Testis (tissue), 3 donors: ENCODE measurements around the gene ZNF80. TPM values are rescaled to one million over a fixed set of nuclear protein-coding genes. Genes with fewer than 3 reads are reported as not detected.

Experiments used
- DNase-seq: peaks from one replicate; pipeline ENCODE4 v3.0.0-alpha.2; 2019
- H3K27ac ChIP-seq, 2 donors: fragments of 200-600 bp; sonication (generic); one replicate each; pipeline ENCODE4 v1.5.1; 2019
- H3K27me3 ChIP-seq: fragments of 200-600 bp; sonication (generic); one replicate; pipeline ENCODE4 v1.5.1; 2019
- H3K36me3 ChIP-seq: fragments of 200-600 bp; sonication (generic); one replicate; pipeline ENCODE4 v1.5.1; 2017; ENCODE audit warnings: low read depth; ENCODE audit errors: missing control alignments
- H3K4me1 ChIP-seq: fragments of 200-600 bp; sonication (generic); one replicate; pipeline ENCODE4 v1.5.1; 2019
- H3K4me3 ChIP-seq, 2 donors: fragments of 200-600 bp; sonication (generic); one replicate each; pipeline ENCODE4 v1.5.1; 2017 to 2019
- H3K9me3 ChIP-seq: fragments of 200-600 bp; sonication (generic); one replicate; pipeline ENCODE4 v1.5.1; 2017
- CTCF ChIP-seq, 3 experiments: fragments of 450-650 bp in 2 of 3; fragments of 200-600 bp in 1 of 3; sonication (generic) in 1 of 3; IDR thresholded peaks; one replicate each; pipeline ENCODE4 v1.5.1; 2016 to 2019; ENCODE audit warnings: antibody characterized with exemption in 3 of 3, mild to moderate bottlenecking in 2 of 3, moderate library complexity in 1 of 3
- POLR2A ChIP-seq: fragments of 450-650 bp; IDR thresholded peaks from one replicate; pipeline ENCODE4 v1.6.1; 2017; ENCODE audit warnings: antibody characterized with exemption, mild to moderate bottlenecking, moderate library complexity
- WGBS, 2 donors: methylation state at CpG; one replicate each; pipeline ENCODE4 v1.1.5; 2018; 5-methylcytosine and 5-hydroxymethylcytosine counted together
- intact Hi-C: fragments of 100-400 bp; cut with DNase I; formaldehyde crosslinking; loops from one replicate; pipeline ENCODE4 v1.15.1; 2023; ENCODE audit warnings: low total_unique reads
- polyA plus RNA-seq: library from polyadenylated mRNA; stranded (reverse); fragments of 350-450 nt; fragmentation: Illumina TruSeq; extraction: RNeasy Lipid Tissue Mini Kit (QIAGEN cat#74804); gene quantifications from one replicate; pipeline ENCODE4 v1.2.3, GENCODE V29; 2014; ENCODE audit warnings: low read depth, low replicate concordance; ENCODE audit not compliant: insufficient read depth
- total RNA-seq, 2 donors: library from RNA; depleted of rRNA; stranded (reverse); fragments of >200 nt; gene quantifications; one replicate each; pipeline ENCODE4 v1.2.3, GENCODE V29; 2016

Gene ZNF80
- total and polyA plus RNA-seq, 3 donors from 2014 or later: 0.47 to 0.74 TPM; not detected in 1

GRCh38 chr3:114272271-114272670 lies 34.9 kb upstream of the ZNF80 start:
- no peaks in the 10 kb centered on the region for H3K9me3 ChIP-seq
- no peak overlapping the region for H3K27ac ChIP-seq
- TF ChIP-seq POLR2A (no peak), CTCF (IDR thresholded peaks at IDR 0.05) (no peak)
- H3K36me3 ChIP-seq: no peaks in the 10 kb centered on the region
- 70 to 75% methylated on average over 1 of the region's 1 CpG for WGBS, 2 donors
- H3K4me1 ChIP-seq: no peaks in the 10 kb centered on the region
- DNase-seq: no peak
- H3K27me3 ChIP-seq: no peaks in the 10 kb centered on the region
- intact Hi-C loops: no loop called here
- no peak overlapping the region for H3K4me3 ChIP-seq

GRCh38 chr3:114270019-114270418 lies 32.6 kb upstream of the ZNF80 start:
- no peak for TF ChIP-seq POLR2A
- TF ChIP-seq CTCF (IDR thresholded peaks at IDR 0.05): no peak
- Histone ChIP-seq H3K36me3 (no peaks in the 10 kb centered on the region), H3K4me1 (no peaks in the 10 kb centered on the region), H3K9me3 (no peaks in the 10 kb centered on the region), H3K27ac (no peak overlapping the region), H3K27me3 (no peaks in the 10 kb centered on the region), H3K4me3 (no peak overlapping the region)
- intact Hi-C loops: no loop called here
- DNase-seq: no peak
- WGBS, 2 donors: 93 to 97% methylated on average over 2 of the region's 2 CpGs

GRCh38 chr3:114260152-114260551 lies 22.8 kb upstream of the ZNF80 start:
- intact Hi-C loops: no loop called here
- Histone ChIP-seq H3K4me1 (no peaks in the 10 kb centered on the region), H3K27ac (no peak overlapping the region), H3K36me3 (no peaks in the 10 kb centered on the region), H3K27me3 (no peaks in the 10 kb centered on the region), H3K9me3 (no peaks in the 10 kb centered on the region), H3K4me3 (no peak overlapping the region)
- DNase-seq: no peak
- TF ChIP-seq CTCF (IDR thresholded peaks at IDR 0.05) (no peak), POLR2A (no peak)

GRCh38 chr3:114259566-114259965 lies 22.2 kb upstream of the ZNF80 start:
- intact Hi-C loops: no loop called here
- no peak for TF ChIP-seq CTCF (IDR thresholded peaks at IDR 0.05)
- no peak for TF ChIP-seq POLR2A
- H3K36me3 ChIP-seq: no peaks in the 10 kb centered on the region
- no peaks in the 10 kb centered on the region for H3K4me1 ChIP-seq
- no peak for DNase-seq
- H3K4me3 ChIP-seq: no peak overlapping the region
- H3K9me3 ChIP-seq: no peaks in the 10 kb centered on the region
- H3K27ac ChIP-seq: no peak overlapping the region
- WGBS, 2 donors: 95 to 96% methylated on average over 1 of the region's 1 CpG
- no peaks in the 10 kb centered on the region for H3K27me3 ChIP-seq

- no peak for DNase-seq
- Histone ChIP-seq H3K4me1 (no peaks in the 10 kb centered on the region), H3K9me3 (no peaks in the 10 kb centered on the region), H3K27ac (no peak overlapping the region), H3K27me3 (no peaks in the 10 kb centered on the region), H3K36me3 (no peaks in the 10 kb centered on the region), H3K4me3 (no peak overlapping the region)
- intact Hi-C loops: no loop called here
- TF ChIP-seq POLR2A: no peak
- no peak for TF ChIP-seq CTCF (IDR thresholded peaks at IDR 0.05)
- WGBS, 2 donors: 76 to 92% methylated on average over 1 of the region's 1 CpG
Measured at GRCh38 chr3:114253505-114253904, 16.1 kb upstream of the ZNF80 start.
